ENCODE data around the gene HES6. TPM values are rescaled to one million over a fixed set of nuclear protein-coding genes. Genes with fewer than 3 reads are reported as not detected.

HES6 gene
- total and polyA plus RNA-seq, 7 donors, result 4.1 to 54.5 (median 13.1) TPM

DNA sequence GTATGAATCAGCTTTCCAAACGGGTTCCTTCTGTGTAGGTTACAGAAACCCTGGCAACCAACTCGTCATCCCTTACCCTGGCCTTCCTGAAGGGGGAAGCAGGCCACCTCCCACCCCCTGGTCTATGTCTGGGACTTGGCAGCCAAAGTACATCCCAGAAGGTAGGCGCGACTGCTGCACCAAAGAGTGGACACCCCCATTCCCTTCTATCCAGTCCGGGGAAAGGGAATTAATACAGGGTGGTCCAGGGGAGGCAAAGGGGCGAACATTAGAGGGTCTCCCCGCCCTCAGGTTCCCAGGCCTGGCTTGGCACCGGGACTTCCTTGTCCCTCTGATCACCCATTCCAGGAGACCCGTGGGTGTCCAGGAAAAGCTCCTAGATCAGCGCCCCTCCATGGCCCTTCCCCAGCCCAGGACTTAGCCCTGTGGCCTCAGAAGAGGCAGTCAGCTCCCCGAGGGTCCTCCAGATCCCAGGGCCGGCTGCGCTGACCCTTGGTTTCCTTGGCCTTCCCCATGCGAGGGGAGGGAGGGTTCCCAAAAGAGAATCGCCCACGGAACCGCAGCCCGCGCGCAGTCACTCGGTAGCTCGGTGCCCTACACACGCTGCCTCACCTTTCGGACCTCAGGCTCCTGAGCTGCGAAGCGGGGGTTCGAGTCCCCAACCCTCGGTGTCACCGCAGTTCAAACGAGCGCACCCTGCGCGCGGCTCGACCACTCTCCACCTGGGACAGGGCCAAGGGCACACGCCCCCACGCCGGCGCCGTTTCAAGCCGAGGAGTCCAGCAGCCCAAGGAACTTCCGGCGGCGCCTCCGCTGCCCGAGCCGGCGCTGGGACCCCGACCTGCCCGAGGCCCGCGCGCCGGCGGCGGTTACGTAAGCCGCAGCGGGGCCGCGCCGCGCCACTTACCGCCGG, 48.2 kb upstream of the HES6 start, which contains the start of gene PER2:
Gene PER2 (minus strand): TSS at position 874 of the 913 bp plus-strand sequence. CDS start 10,674 bp downstream, outside the sequence.
- peak within 1 kb of the TSS; percentile 95 for H3K4me3 ChIP-seq
- TF ChIP-seq, protein P1, sequence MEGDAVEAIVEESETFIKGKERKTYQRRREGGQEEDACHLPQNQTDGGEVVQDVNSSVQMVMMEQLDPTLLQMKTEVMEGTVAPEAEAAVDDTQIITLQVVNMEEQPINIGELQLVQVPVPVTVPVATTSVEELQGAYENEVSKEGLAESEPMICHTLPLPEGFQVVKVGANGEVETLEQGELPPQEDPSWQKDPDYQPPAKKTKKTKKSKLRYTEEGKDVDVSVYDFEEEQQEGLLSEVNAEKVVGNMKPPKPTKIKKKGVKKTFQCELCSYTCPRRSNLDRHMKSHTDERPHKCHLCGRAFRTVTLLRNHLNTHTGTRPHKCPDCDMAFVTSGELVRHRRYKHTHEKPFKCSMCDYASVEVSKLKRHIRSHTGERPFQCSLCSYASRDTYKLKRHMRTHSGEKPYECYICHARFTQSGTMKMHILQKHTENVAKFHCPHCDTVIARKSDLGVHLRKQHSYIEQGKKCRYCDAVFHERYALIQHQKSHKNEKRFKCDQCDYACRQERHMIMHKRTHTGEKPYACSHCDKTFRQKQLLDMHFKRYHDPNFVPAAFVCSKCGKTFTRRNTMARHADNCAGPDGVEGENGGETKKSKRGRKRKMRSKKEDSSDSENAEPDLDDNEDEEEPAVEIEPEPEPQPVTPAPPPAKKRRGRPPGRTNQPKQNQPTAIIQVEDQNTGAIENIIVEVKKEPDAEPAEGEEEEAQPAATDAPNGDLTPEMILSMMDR (IDR thresholded peaks at IDR 0.05), result no peak
- peaks cover 36% of the 10 kb centered on the region for H3K4me1 ChIP-seq
- H3K27me3 ChIP-seq (ENCODE audit: insufficient read depth in 3 of 3, low read length in 2 of 3), result no peaks in the 10 kb centered on the region
- intact Hi-C loops (cut with DNase I), result no loop called here
- peak; percentile 70 to 85 for DNase-seq
- no peaks in the 10 kb centered on the region for H3K9me3 ChIP-seq
- H3K36me3 ChIP-seq (ENCODE audit: insufficient read depth in 1 of 2, low read depth in 1 of 2), result no peaks in the 10 kb centered on the region
- H3K27ac ChIP-seq, result peak within 1 kb of the TSS; percentile 96
- 1 to 2% (median 1%) methylated on average over 44 to 65 of the region's 65 CpGs for WGBS, 3 donors
- peak; percentile 48 to 61 (median 52) for ATAC-seq

DNA sequence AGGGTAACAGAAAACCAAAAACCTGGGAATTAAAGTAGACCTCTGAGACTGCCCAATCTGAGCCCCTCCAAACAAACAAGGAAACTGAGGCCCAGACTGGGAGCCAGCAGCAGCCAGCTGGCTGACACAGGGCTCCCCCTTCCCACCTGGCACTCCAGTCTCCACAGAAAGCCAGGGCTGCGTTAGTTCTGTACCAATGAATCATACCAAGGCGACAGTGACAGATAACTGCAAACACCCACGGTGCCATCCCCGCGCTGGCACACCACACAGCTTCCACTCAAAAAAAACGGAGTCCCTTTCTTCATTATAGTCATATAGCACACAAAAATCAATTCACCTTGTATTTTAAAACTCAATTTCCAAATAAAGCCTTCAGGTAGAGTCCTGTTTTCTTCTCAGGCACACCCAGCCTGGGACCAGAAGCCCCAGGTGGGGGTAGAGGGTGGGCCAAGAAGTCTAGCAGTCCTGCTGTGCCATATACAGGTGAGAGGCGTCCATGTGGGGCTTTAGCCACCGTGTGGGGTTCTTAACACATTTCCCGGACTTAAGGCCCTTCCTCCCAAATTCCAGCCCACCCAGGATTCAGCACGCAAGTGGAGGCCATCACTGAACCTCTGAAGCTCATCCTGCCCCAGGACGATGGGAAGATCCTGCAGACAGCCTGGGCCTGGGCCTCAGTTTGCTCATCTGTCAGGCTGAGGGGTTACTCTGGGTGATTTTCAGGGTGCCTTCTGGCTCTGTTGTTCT, 47.3 kb upstream of the HES6 start:
- H3K9me3 ChIP-seq, result no peaks in the 10 kb centered on the region
- DNase-seq, result peak in 1 of 2 donors; percentile 41
- peak overlapping the region; percentile 95 for H3K4me3 ChIP-seq
- no peaks in the 10 kb centered on the region for H3K36me3 ChIP-seq (ENCODE audit: insufficient read depth in 1 of 2, low read depth in 1 of 2)
- intact Hi-C loops (cut with DNase I), result no loop called here
- TF ChIP-seq, protein P1 (IDR thresholded peaks at IDR 0.05), result no peak
- WGBS, 3 donors, result 26 to 42% (median 32%) methylated on average over 11 of the region's 11 CpGs
- peaks cover 40% of the 10 kb centered on the region for H3K4me1 ChIP-seq
- peak overlapping the region; percentile 96 for H3K27ac ChIP-seq
- H3K27me3 ChIP-seq (ENCODE audit: insufficient read depth in 3 of 3, low read length in 2 of 3), result no peaks in the 10 kb centered on the region
- ATAC-seq, result peak; percentile 50 to 75 (median 68)

DNA sequence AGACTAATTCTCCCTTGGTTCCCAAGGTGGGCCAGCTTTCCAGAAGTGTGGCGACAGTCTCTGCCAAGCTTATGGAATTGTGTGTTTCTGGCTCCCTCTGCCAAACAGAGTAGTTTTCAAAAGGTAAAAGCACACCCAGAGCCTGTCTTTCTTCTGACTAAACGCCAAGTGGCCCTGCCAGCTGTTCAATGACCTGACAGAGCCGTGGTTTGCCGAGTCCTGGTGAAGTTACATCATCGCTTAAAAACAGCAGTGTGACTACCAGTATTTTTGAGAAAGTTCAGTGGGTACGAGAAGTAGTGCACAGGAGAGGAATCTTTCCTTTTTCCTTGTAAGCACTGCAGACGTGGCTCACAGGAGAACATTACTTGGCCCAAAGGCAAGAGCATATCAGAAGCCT, 46.7 kb upstream of the HES6 start:
- Histone ChIP-seq H3K36me3 (ENCODE audit: insufficient read depth in 1 of 2, low read depth in 1 of 2) (no peaks in the 10 kb centered on the region), H3K4me1 (peaks cover 44% of the 10 kb centered on the region), H3K9me3 (no peaks in the 10 kb centered on the region), H3K4me3 (peak overlapping the region; percentile 95), H3K27ac (peak overlapping the region; percentile 96), H3K27me3 (ENCODE audit: insufficient read depth in 3 of 3, low read length in 2 of 3) (no peaks in the 10 kb centered on the region)
- peak; percentile 69 to 88 for DNase-seq
- TF ChIP-seq, protein P1 (IDR thresholded peaks at IDR 0.05), result no peak
- ATAC-seq, result peak; percentile 48 to 71 (median 64)
- intact Hi-C loops (cut with DNase I), result no loop called here
- 20 to 25% (median 20%) methylated on average over 7 of the region's 7 CpGs for WGBS, 3 donors

DNA sequence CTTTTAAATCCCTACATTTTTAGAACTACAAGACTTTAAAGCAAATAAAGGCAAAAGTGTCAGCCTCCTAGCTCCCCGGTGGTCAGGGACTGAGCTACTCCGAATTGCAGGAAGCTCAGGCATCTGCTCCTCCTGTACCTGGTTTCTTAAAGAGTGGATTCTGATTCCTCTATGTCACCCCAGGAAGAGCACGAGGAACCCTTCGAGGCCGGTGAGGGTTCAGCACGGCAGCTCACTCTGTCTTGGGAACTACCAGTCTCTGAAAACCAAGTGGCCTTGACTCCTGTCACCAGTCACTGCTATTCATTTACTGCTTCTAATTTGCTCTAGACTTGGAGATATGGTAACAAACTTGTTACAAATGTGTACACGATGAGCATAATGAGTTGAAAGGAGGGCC, 46.3 kb upstream of the HES6 start:
- H3K27ac ChIP-seq, result peak overlapping the region; percentile 96
- TF ChIP-seq, protein P1 (IDR thresholded peaks at IDR 0.05), result no peak
- WGBS, 3 donors, result 22 to 45% (median 28%) methylated on average over 7 of the region's 7 CpGs
- no peaks in the 10 kb centered on the region for H3K36me3 ChIP-seq (ENCODE audit: insufficient read depth in 1 of 2, low read depth in 1 of 2)
- peak overlapping the region; percentile 95 for H3K4me3 ChIP-seq
- no peaks in the 10 kb centered on the region for H3K9me3 ChIP-seq
- H3K4me1 ChIP-seq, result peaks cover 44% of the 10 kb centered on the region
- H3K27me3 ChIP-seq (ENCODE audit: insufficient read depth in 3 of 3, low read length in 2 of 3), result no peaks in the 10 kb centered on the region
- intact Hi-C loops (cut with DNase I), result no loop called here
- DNase-seq, result no peak
- peak in 1 of 4 donors; percentile 0 for ATAC-seq
